HL-60 (cell line): Measurements from ENCODE around the gene SMIM22.

Experiments used
- DNase-seq, 2 experiments: peaks; one replicate each; pipeline ENCODE4 v3.0.0-alpha.2; 2010 to 2020; ENCODE audit warnings: low read depth in 1 of 2, low spot score in 1 of 2
- H3K27ac ChIP-seq: fragments of 250-450 bp; sonication (Bioruptor Pico); replicated peaks from 2 replicates; pipeline ENCODE4 v1.5.1; 2020; ENCODE audit warnings: mild to moderate bottlenecking, moderate library complexity
- H3K27me3 ChIP-seq: fragments of 250-450 bp; sonication (Bioruptor Pico); 2 replicates; pipeline ENCODE4 v1.5.1; 2021; ENCODE audit warnings: mild to moderate bottlenecking, moderate library complexity; ENCODE audit not compliant: insufficient read depth, poor library complexity, severe bottlenecking
- H3K4me3 ChIP-seq: replicated peaks from 2 replicates; pipeline ENCODE4 v1.5.1; 2011; ENCODE audit warnings: mild to moderate bottlenecking, control low read depth, low read length; ENCODE audit not compliant: insufficient read depth
- GABPA ChIP-seq: IDR thresholded peaks from 2 replicates; pipeline ENCODE4 v1.6.1; 2012; ENCODE audit warnings: low read depth
- POLR2AphosphoS5 ChIP-seq: IDR thresholded peaks from 2 replicates; pipeline ENCODE4 v1.6.1; 2012; ENCODE audit warnings: low read depth
- SPI1 ChIP-seq: IDR thresholded peaks from 2 replicates; pipeline ENCODE4 v1.6.1; 2012; ENCODE audit warnings: low read depth, mild to moderate bottlenecking, borderline replicate concordance
- TF ChIP-seq, protein P1 (sequence below): IDR thresholded peaks from 2 replicates; pipeline ENCODE4 v1.6.1; 2012; ENCODE audit warnings: low read depth; ENCODE audit not compliant: insufficient replicate concordance
- TF ChIP-seq, protein P2 (sequence below): IDR thresholded peaks from one replicate; pipeline ENCODE4 v1.5.1; 2011; ENCODE audit warnings: low read length, control low read depth, inconsistent platforms; ENCODE audit not compliant: insufficient read depth

Gene SMIM22

DNA sequence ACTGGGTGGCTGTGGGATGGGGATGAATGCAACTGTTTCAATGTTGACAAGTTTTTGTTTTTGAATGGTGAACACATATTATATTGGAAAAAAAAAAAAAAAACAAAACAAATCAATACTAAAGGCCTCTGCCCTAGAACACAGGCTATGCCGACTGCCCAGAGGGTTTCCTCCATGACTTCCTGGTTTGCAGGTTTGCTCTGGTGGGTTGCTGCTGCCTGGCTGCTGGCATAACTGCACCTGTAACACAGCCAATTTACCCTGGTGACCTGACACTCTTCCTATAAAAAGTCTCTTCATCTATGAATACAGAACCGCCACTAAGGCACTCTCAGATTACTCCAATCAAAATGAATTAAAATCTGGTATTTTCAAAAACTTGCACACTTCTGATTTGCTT is 41.6 kb downstream of the SMIM22 start:
- Histone ChIP-seq H3K27ac (no peak overlapping the region), H3K27me3 (no peaks in the 10 kb centered on the region), H3K4me3 (no peak overlapping the region)
- TF ChIP-seq, protein P1, sequence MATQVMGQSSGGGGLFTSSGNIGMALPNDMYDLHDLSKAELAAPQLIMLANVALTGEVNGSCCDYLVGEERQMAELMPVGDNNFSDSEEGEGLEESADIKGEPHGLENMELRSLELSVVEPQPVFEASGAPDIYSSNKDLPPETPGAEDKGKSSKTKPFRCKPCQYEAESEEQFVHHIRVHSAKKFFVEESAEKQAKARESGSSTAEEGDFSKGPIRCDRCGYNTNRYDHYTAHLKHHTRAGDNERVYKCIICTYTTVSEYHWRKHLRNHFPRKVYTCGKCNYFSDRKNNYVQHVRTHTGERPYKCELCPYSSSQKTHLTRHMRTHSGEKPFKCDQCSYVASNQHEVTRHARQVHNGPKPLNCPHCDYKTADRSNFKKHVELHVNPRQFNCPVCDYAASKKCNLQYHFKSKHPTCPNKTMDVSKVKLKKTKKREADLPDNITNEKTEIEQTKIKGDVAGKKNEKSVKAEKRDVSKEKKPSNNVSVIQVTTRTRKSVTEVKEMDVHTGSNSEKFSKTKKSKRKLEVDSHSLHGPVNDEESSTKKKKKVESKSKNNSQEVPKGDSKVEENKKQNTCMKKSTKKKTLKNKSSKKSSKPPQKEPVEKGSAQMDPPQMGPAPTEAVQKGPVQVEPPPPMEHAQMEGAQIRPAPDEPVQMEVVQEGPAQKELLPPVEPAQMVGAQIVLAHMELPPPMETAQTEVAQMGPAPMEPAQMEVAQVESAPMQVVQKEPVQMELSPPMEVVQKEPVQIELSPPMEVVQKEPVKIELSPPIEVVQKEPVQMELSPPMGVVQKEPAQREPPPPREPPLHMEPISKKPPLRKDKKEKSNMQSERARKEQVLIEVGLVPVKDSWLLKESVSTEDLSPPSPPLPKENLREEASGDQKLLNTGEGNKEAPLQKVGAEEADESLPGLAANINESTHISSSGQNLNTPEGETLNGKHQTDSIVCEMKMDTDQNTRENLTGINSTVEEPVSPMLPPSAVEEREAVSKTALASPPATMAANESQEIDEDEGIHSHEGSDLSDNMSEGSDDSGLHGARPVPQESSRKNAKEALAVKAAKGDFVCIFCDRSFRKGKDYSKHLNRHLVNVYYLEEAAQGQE = no peak
- no peak for TF ChIP-seq POLR2AphosphoS5
- TF ChIP-seq GABPA = no peak
- no peak for TF ChIP-seq SPI1
- TF ChIP-seq, protein P2, sequence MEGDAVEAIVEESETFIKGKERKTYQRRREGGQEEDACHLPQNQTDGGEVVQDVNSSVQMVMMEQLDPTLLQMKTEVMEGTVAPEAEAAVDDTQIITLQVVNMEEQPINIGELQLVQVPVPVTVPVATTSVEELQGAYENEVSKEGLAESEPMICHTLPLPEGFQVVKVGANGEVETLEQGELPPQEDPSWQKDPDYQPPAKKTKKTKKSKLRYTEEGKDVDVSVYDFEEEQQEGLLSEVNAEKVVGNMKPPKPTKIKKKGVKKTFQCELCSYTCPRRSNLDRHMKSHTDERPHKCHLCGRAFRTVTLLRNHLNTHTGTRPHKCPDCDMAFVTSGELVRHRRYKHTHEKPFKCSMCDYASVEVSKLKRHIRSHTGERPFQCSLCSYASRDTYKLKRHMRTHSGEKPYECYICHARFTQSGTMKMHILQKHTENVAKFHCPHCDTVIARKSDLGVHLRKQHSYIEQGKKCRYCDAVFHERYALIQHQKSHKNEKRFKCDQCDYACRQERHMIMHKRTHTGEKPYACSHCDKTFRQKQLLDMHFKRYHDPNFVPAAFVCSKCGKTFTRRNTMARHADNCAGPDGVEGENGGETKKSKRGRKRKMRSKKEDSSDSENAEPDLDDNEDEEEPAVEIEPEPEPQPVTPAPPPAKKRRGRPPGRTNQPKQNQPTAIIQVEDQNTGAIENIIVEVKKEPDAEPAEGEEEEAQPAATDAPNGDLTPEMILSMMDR = no peak
- DNase-seq = no peak

DNA sequence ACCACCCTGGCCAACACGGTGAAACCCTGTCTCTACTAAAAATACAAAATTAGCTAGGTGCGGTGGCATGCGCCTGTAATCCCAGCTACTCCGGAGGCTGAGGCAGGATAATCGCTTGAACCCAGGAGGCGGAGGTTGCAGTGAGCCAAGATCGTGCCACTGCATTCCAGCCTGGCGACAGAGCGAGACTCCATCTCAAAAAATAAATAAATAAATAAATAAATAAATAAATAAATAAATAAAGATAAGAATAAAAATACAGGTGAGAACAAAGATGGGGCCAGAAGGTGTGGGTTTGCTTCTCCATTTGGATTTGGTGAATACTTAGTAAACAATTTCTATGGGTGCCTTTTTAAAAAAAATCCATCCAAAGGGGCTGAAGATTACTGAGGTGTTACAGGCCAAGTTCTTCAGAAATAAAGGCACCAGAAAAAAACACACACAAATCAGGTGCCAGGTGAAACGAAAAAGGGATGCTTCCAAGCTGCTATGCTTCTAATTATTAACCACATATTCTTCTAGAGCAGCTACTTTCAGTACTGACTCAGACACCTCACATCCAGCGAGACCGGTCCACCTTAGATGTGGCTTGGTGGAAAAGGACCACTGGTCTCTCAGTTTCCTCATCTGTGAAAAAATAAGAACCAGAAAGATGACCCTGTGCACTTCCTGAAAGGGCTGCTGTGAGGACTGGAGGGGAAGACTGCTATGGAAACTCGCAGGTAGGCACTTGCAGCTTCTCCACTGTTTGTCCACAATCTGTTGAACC is 42.7 kb downstream of the SMIM22 start:
- TF ChIP-seq, protein P1 = no peak
- TF ChIP-seq, protein P2 = no peak
- no peak for TF ChIP-seq SPI1
- TF ChIP-seq POLR2AphosphoS5 = no peak
- no peak for TF ChIP-seq GABPA
- Histone ChIP-seq H3K27me3 (no peaks in the 10 kb centered on the region), H3K4me3 (no peak overlapping the region), H3K27ac (no peak overlapping the region)
- no peak for DNase-seq

DNA sequence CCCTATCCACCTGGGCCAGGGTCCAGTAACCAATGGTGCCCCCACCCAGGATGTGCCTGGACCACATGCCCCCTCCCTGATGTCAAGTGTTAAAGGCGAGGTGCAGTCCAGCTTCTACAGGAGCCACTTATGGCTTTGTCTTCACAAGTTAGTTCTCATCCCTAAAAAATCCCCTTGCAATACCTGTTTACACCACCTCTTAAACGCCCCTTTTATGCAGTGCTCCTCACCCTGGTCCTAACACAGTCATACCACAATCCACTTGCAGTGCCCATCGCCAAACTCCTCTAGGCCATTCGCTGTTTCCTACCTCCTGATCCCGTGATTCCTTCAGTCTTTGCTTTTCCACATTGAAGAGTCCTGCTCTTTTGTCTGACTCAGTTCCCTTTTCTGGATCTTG is 44.8 kb downstream of the SMIM22 start:
- H3K27me3 ChIP-seq = no peaks in the 10 kb centered on the region
- no peak overlapping the region for H3K4me3 ChIP-seq
- DNase-seq = no peak
- no peak overlapping the region for H3K27ac ChIP-seq
- TF ChIP-seq, protein P2 = no peak
- TF ChIP-seq, protein P1 = no peak
- TF ChIP-seq SPI1 (no peak), GABPA (no peak), POLR2AphosphoS5 (no peak)
